GM12865 (cell line): ENCODE results near the gene FAM124A.

Source experiments
- DNase-seq: peaks from one replicate; pipeline ENCODE4 v3.0.0; 2010; ENCODE audit warnings: low read depth
- H3K4me3 ChIP-seq: 2 replicates; pipeline ENCODE4 v1.5.1; 2011; ENCODE audit warnings: mild to moderate bottlenecking, low read depth, low read length, control low read depth
- TF ChIP-seq, protein P1 (sequence below): IDR thresholded peaks from 2 replicates; pipeline ENCODE4 v1.5.1; 2011; ENCODE audit warnings: low read length, control low read depth, low read depth, inconsistent platforms; ENCODE audit not compliant: insufficient read depth; ENCODE audit errors: missing control alignments

The FAM124A gene

GRCh38 chr13:51202477-51203046 lies 19.6 kb upstream of the FAM124A start:
- no peak overlapping the region for H3K4me3 ChIP-seq
- no peak for DNase-seq
- TF ChIP-seq, protein P1, sequence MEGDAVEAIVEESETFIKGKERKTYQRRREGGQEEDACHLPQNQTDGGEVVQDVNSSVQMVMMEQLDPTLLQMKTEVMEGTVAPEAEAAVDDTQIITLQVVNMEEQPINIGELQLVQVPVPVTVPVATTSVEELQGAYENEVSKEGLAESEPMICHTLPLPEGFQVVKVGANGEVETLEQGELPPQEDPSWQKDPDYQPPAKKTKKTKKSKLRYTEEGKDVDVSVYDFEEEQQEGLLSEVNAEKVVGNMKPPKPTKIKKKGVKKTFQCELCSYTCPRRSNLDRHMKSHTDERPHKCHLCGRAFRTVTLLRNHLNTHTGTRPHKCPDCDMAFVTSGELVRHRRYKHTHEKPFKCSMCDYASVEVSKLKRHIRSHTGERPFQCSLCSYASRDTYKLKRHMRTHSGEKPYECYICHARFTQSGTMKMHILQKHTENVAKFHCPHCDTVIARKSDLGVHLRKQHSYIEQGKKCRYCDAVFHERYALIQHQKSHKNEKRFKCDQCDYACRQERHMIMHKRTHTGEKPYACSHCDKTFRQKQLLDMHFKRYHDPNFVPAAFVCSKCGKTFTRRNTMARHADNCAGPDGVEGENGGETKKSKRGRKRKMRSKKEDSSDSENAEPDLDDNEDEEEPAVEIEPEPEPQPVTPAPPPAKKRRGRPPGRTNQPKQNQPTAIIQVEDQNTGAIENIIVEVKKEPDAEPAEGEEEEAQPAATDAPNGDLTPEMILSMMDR: no peak

DNA sequence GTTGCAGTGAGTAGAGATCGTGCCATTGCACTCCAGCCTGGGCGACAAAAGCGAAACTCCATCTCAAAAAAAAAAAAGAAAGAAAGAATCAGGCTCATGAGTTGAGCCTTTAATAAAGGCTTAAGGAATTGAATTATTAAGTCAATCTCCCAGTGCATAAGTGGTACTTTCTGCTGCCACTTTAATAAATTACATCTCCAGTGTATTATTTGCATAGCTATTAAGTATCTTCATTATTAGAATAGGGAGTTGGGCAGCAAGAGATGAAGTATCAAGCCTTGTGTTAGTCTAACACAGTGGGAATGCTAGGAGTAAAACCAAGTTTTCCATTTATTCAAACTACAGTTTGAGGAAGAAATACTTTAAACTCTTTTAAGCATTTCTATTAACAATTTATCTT lies 15.6 kb upstream of the FAM124A start:
- TF ChIP-seq, protein P1: no peak
- DNase-seq: no peak
- no peak overlapping the region for H3K4me3 ChIP-seq

DNA sequence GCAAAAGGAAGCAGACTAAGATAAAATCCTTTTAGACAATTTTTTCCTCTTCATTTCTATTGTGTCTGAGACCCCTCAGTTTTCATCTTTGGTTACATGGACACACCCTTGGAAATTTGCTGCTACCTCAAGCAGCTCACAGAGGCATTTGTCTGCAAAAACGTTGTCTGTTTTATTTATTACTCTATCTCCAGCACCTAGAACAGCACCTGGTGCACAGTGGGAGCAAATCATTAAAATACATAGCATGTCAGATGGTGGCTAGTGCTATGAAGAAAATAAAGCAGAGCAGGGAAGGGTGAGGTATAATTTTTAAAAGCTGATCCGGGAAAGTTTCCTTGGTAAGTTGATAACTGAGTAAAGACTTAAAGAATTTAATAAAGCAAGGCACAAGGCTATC lies 14.3 kb upstream of the FAM124A start:
- TF ChIP-seq, protein P1: no peak
- H3K4me3 ChIP-seq: no peak overlapping the region
- DNase-seq: no peak

DNA sequence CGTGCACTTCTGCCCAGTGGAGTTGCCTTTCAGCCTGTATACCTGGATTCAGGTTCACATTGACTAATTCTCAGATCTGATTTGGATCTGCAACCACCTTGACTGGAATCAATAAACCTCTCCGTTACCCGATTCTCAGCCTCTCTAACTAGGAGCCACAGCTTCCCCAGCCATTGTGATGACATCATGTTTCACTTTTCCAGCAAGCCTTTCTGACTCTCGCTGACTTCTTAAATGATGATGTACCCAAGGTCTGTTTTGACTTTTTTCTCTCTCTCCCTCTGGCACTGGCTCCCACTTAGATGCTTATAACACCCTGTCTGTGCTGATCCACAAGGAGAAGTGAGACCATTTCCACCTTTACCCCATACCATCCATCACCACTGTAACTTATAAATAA lies 13.5 kb upstream of the FAM124A start:
- no peak for DNase-seq
- TF ChIP-seq, protein P1: no peak
- H3K4me3 ChIP-seq: no peak overlapping the region

GRCh38 chr13:51211910-51212309 lies 10.3 kb upstream of the FAM124A start:
- DNase-seq: no peak
- TF ChIP-seq, protein P1: no peak
- no peak overlapping the region for H3K4me3 ChIP-seq

GRCh38 chr13:51212758-51213157 lies 9.4 kb upstream of the FAM124A start:
- H3K4me3 ChIP-seq: no peak overlapping the region
- TF ChIP-seq, protein P1: no peak
- DNase-seq: no peak

GRCh38 chr13:51213173-51213728 lies 8.9 kb upstream of the FAM124A start:
- no peak overlapping the region for H3K4me3 ChIP-seq
- TF ChIP-seq, protein P1: no peak
- no peak for DNase-seq
